Kidney epithelial cell (primary cell): ENCODE measurements around the gene CPNE2. TPM values are rescaled to one million over a fixed set of nuclear protein-coding genes. Genes with fewer than 3 reads are reported as not detected.
"Not testable (repeated sequence)": the region's sequence is repeated elsewhere in the genome, so short reads cannot be mapped to it uniquely, and the experiment has no call there.

ENCODE experiments used
- DNase-seq: peaks from one replicate; pipeline ENCODE4 v3.0.0-alpha.2; 2010; ENCODE audit warnings: low read depth
- H3K27me3 ChIP-seq: 2 replicates; pipeline ENCODE4 v1.6.0; 2011; ENCODE audit warnings: low read length; ENCODE audit not compliant: control insufficient read depth, insufficient read depth
- H3K36me3 ChIP-seq: 2 replicates; pipeline ENCODE4 v1.5.1; 2011; ENCODE audit warnings: low read length; ENCODE audit not compliant: control insufficient read depth, insufficient read depth
- H3K4me3 ChIP-seq: 2 replicates; pipeline ENCODE4 v1.5.1; 2011; ENCODE audit warnings: low read depth, mild to moderate bottlenecking, control low read depth, low read length
- total RNA-seq: library from RNA; depleted of rRNA; stranded (reverse); fragments of >200 nt; gene quantifications from 2 replicates; pipeline ENCODE4 v1.2.3, GENCODE V29; 2015
- TF ChIP-seq, protein P1 (sequence below): IDR thresholded peaks from 2 replicates; pipeline ENCODE4 v1.5.1; 2011; ENCODE audit warnings: mild to moderate bottlenecking, moderate library complexity, low read length, control low read depth, inconsistent platforms; ENCODE audit not compliant: insufficient read depth, poor library complexity, severe bottlenecking

Gene CPNE2
- total RNA-seq, 1 donor from 2014 or later, result 24.3 TPM

DNA sequence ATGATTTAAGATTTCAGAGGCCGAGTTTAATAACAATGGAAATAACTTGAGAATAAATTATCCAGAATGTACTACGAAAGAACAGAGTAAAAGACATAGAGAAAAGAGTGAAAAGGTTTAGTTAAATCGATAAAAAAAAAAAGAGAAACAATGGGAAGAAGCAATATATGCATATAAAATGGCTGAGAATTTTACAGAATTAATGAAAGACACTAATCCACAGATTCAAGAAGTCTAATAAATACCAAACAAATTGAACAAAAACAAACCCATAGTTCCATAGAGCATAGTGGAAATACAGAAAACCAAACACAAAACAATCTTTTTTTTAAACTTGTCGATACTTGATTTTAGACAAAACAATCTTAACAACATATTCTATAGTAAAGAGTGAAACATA, 91.7 kb downstream of the CPNE2 start:
- no peaks in the 10 kb centered on the region for H3K36me3 ChIP-seq
- DNase-seq, result no peak
- H3K27me3 ChIP-seq, result no peaks in the 10 kb centered on the region
- TF ChIP-seq, protein P1, sequence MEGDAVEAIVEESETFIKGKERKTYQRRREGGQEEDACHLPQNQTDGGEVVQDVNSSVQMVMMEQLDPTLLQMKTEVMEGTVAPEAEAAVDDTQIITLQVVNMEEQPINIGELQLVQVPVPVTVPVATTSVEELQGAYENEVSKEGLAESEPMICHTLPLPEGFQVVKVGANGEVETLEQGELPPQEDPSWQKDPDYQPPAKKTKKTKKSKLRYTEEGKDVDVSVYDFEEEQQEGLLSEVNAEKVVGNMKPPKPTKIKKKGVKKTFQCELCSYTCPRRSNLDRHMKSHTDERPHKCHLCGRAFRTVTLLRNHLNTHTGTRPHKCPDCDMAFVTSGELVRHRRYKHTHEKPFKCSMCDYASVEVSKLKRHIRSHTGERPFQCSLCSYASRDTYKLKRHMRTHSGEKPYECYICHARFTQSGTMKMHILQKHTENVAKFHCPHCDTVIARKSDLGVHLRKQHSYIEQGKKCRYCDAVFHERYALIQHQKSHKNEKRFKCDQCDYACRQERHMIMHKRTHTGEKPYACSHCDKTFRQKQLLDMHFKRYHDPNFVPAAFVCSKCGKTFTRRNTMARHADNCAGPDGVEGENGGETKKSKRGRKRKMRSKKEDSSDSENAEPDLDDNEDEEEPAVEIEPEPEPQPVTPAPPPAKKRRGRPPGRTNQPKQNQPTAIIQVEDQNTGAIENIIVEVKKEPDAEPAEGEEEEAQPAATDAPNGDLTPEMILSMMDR, result no peak
- no peak overlapping the region for H3K4me3 ChIP-seq

DNA sequence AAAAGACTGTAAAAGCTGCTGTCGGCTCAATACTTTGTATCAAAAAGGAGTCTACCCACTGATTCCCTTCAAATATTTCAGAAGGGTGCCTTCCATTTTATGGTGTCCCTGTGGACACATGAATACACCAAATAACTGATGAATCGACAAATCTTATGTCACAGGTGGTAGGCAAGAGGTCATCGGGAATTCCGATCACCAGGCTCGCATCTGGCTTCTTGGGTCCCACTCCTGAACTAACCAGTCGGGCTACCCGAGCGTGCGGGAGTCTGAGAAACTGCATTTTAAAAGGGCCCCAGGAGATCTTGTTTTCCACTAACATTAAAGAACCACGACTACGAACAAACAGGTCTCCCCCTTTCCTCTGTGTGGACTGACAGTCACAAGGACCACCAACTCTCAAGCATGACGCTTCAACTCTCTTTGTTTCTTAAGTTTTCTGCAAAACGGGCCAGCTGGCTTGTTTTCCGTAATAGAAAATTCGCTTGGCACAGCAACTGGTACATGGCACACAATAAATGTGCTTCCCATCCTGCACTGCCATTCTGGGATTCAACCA, 92.6 kb downstream of the CPNE2 start:
- DNase-seq, result no peak

DNA sequence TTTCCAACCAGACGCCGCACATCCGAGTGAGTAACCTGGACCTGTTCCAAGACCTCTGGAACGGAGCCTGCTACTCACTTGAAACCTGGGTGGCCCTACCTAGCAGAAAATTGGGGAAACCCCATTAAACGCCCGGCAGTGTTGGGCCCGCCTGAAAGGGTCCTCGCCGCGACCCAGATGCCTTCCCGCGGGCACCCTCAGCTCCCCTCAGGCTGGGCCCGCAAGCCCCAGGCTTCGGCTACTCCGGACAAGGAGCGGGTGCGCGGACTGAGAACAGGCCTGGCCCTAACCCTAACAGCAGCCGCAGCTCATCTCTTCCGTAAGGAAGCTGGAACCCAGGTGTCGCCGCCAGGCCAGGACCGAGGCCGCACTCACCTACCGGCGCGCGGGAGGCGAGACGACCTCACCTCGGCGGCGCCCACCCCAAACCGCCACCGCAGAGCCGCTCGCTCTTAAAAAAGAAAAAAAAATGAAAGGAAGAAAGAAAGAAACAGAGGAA, 93.1 kb downstream of the CPNE2 start:
- no peaks in the 10 kb centered on the region for H3K36me3 ChIP-seq
- TF ChIP-seq, protein P1, result no peak
- DNase-seq, result no peak
- no peaks in the 10 kb centered on the region for H3K27me3 ChIP-seq
- peak overlapping the region; percentile 73 for H3K4me3 ChIP-seq

More for the DNA sequence above, 92.6 kb downstream of the CPNE2 start:
- no peaks in the 10 kb centered on the region for H3K27me3 ChIP-seq
- TF ChIP-seq, protein P1, result no peak
- no peaks in the 10 kb centered on the region for H3K36me3 ChIP-seq
- peak overlapping the region; percentile 73 for H3K4me3 ChIP-seq

DNA sequence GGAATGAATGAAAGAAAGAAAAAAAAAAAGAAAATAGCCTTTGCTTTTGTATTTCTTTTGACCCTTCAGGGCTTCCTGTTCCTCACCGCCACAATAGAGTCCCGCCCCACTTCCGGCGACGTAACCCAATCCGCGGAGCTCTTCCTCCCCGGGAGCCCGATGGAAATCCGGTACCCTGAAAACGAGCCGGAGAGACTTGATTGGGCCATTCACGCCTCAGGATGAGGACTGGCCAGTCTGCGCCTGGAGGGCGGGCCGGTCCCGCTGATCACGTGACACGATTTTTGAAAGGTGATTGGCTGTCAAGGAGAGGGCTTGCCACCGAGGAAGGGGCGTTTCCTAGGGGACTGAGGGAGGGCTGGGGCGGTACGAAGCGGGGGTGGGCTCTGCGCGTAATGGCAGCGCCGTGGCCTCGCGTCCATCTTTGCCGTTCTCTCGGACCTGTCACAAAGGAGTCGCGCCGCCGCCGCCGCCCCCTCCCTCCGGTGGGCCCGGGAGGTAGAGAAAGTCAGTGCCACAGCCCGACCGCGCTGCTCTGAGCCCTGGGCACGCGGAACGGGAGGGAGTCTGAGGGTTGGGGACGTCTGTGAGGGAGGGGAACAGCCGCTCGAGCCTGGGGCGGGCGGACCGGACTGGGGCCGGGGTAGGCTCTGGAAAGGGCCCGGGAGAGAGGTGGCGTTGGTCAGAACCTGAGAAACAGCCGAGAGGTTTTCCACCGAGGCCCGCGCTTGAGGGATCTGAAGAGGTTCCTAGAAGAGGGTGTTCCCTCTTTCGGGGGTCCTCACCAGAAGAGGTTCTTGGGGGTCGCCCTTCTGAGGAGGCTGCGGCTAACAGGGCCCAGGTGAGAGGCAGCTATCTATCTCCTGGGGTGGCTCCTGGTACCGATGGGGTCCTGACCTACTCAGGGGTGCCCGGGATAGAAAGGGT, 93.8 kb downstream of the CPNE2 start, which contains the start of the genes PSME3IP1 and RSPRY1:
PSME3IP1 (minus strand) TSS at position 95 of the 927 bp plus-strand sequence. CDS start 12,185 bp downstream, outside the sequence.
RSPRY1 (plus strand) TSS at position 385 of the 927 bp plus-strand sequence. CDS start 18,330 bp downstream, outside the sequence.
- H3K4me3 ChIP-seq, result peak within 1 kb of the TSS; percentile 81
- TF ChIP-seq, protein P1, result no peak

DNA sequence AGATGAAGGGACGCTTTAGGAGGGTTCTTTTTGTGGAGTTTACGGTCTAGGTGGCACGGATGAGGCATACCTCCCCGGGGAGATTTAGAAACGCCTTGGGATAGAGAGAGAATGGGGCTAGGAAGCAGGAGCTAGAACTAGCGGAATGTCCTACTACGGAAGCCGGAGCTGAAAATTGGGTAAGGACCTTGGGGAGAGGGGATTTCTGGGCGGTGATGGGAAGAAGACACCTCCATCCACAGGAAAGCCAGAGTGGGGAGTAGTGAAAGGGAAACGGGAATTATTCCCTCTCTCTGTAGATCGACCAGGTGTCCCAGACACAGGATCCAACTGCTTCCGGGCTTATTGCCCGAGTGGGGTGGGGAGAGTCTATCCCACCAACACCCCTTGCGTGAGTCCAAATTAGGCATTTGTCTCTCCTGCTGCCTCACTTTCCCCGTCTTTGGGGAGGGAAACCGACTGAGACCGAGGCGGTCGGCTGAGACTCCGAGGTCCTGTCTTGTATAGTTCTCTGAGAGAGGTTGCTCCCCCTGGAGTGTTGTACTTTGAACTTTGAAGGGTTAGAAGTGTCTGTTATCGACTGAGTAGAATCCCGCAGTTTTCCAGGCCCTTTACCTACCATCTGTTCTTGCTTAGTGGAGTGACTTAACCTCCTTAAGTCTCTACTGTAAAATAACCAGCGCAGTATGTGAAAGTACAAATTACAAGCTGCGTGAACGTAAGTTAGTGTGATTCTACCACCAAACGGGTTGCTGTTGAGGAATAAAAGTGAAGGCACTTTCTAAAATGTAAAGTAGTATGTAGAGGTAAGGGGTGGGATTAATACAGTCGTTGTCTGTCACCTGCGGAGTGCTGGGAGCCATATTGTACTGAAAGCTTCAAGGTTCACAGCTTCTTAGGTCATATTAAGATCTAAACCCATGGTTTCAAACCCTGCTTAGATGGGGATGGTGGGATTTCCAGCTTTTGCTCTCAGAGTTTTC, 94.8 kb downstream of the CPNE2 start:
- Histone ChIP-seq H3K4me3 (peak overlapping the region; percentile 81), H3K36me3 (no peaks in the 10 kb centered on the region), H3K27me3 (no peaks in the 10 kb centered on the region)
- TF ChIP-seq, protein P1, result no peak
- DNase-seq, result no peak

More for the DNA sequence above, 93.8 kb downstream of the CPNE2 start, which contains the start of the genes PSME3IP1 and RSPRY1:
- peak; percentile 98 for DNase-seq
- Histone ChIP-seq H3K27me3 (no peaks in the 10 kb centered on the region), H3K36me3 (no peaks in the 10 kb centered on the region)

DNA sequence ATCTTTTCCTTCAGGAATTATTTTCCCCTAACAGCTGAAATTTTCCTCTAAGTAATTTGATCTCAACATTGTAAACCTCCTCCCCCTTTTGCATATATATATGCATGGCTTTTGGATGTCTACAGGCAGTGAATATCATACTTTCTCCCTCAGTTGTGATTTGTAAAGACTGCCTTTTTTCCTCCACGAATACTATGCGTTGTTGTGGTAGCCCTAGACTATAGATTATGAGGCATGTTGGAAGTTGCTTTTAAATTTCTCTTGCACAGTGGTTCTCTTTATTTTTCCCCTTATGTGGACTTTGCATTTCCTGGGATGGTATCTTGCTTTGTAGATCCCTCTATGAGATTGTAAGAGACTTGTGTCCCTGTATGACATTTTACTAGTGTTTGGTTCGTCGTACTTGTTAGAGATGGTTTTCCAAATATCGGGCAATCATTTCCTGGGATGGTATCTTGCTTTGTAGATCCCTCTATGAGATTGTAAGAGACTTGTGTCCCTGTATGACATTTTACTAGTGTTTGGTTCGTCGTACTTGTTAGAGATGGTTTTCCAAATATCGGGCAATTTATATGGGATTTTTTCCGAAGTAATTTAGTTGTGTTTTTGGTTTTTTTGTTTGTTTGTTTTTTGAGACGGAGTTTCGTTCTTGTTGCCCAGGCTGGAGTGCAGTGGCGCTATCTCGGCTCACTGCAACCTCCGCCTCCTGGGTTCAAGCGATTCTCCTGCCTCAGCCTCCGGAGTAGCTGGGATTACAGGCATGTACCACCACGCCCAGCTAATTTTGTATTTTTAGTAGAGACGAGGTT, 95.7 kb downstream of the CPNE2 start:
- not testable (repeated sequence) for H3K27me3 ChIP-seq, H3K36me3 ChIP-seq, DNase-seq
- peak overlapping the region; percentile 81 for H3K4me3 ChIP-seq
